Measurements from ENCODE around the gene ZDHHC20. TPM values are rescaled to one million over a fixed set of nuclear protein-coding genes. Genes with fewer than 3 reads are reported as not detected.
"Not testable (repeated sequence)": the region's sequence is repeated elsewhere in the genome, so short reads cannot be mapped to it uniquely, and the experiment has no call there.

ZDHHC20 gene
- total RNA-seq, 1 donor from 2014 or later: 54.8 TPM

DNA sequence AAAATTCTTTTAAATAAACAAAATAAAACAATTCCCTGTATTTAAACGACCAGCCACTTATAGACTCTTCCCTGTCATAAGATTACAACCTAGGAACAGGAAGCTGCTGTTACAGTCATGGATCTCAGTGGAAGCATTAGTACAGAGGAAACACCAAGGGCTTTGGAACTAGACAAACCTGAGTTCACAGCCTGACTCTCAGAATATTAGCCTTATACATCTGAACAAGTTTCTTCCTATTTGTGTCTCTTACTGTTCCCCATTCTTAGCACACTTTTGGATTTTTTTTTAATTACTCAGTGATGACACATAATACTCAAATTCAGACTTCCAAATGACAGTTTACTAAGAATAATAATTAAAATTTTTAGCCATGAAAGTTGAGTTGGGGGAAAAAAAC is 46.1 kb downstream of the ZDHHC20 start:
- Histone ChIP-seq H3K36me3 (ENCODE audit: control insufficient read depth, insufficient read depth, low read length) (peaks cover 2% of the 10 kb centered on the region), H3K4me3 (ENCODE audit: low read depth, low read length) (no peak overlapping the region), H3K27me3 (ENCODE audit: control insufficient read depth, insufficient read depth, low read length) (no peaks in the 10 kb centered on the region)
- FAIRE-seq (no peak), DNase-seq (ENCODE audit: low read depth) (peak; percentile 69)
- TF ChIP-seq CTCF (IDR thresholded peaks at IDR 0.05; ENCODE audit: insufficient read depth, low read length, severe bottlenecking): no peak

DNA sequence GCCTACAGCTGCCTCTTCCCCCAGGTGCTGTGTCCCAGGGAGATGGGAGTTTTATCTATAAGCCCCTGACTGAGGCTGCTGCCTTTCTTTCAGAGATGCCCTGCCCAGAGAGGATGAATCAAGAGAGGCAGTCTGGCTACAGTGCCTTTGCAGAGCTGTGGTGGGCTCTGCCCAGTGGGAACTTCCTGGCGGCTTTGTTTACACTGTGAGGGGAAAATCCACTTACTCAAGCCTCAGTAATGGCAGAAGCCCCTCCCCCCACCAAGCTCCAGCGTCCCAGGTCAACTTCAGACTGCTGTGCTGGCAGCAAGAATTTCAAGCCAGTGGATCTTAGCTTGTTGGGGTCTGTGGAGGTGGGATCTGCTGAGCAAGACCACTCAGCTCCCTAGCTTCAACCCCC is 48.6 kb downstream of the ZDHHC20 start:
- not testable (repeated sequence) for H3K4me3 ChIP-seq (ENCODE audit: low read depth, low read length); FAIRE-seq; H3K27me3 ChIP-seq (ENCODE audit: control insufficient read depth, insufficient read depth, low read length); DNase-seq (ENCODE audit: low read depth); H3K36me3 ChIP-seq (ENCODE audit: control insufficient read depth, insufficient read depth, low read length)

GRCh38 chr13:21405309-21405708 is 53.8 kb downstream of the ZDHHC20 start:
- DNase-seq (ENCODE audit: low read depth) (peak; percentile 13), FAIRE-seq (no peak)
- Histone ChIP-seq H3K4me3 (ENCODE audit: low read depth, low read length) (no peak overlapping the region), H3K27me3 (ENCODE audit: control insufficient read depth, insufficient read depth, low read length) (no peaks in the 10 kb centered on the region), H3K36me3 (ENCODE audit: control insufficient read depth, insufficient read depth, low read length) (no peaks in the 10 kb centered on the region)
- no peak for TF ChIP-seq CTCF (IDR thresholded peaks at IDR 0.05; ENCODE audit: insufficient read depth, low read length, severe bottlenecking)

DNA sequence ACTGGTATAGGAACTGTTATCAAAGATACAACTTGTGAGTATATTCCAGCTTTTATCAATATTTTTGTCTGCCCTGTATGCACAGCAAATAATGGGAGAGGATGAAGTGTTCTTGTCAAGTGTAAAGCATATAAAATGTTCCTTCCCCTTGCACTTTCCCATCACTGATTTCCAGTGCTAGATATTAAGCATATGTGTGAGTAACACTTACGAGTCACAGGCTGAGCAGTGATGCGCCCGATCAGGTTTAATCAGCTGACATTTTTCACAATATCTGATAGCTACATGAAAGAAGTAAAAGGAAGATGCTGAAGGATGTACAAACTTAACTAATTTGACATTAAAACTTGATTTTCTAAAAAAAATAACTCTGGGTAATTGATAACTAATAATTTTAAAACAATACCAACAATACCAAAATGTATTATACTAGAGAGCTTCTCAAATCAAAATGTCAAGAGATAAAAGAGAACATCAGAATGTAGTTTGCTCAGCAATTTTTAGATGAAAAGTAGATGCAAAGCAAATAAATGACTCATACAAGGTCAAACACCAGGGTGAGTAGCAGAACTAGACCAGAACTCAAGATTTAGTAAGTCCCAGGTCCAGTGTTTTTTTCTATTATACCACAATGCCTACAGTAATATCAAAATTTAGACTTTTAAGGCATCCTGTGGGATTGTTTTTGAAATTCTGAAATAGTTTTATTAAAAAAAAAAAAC is 56.4 kb downstream of the ZDHHC20 start:
- FAIRE-seq: no peak
- H3K4me3 ChIP-seq (ENCODE audit: low read depth, low read length): no peak overlapping the region
- DNase-seq (ENCODE audit: low read depth): peak; percentile 68
- H3K27me3 ChIP-seq (ENCODE audit: control insufficient read depth, insufficient read depth, low read length): no peaks in the 10 kb centered on the region
- no peaks in the 10 kb centered on the region for H3K36me3 ChIP-seq (ENCODE audit: control insufficient read depth, insufficient read depth, low read length)
- no peak for TF ChIP-seq CTCF (IDR thresholded peaks at IDR 0.05; ENCODE audit: insufficient read depth, low read length, severe bottlenecking)

DNA sequence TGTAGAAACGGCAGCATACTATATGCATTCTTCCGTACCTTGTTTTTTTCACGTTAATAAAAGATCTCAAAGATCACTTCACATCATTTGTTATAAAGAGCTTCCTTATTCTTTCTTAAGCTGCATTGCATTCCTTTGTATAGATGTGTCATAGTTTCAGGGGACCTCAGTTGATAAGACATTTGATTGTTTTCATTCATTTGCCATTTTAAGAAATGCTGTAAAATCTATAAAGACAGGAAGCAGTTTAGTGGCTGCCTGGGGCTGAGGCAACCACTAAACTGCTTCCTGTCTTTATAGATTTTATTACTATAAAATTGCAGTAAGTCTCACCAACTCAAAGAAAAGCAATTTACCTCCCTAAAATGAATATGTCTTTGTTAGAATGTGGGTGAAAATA is 59.4 kb downstream of the ZDHHC20 start:
- no peak for TF ChIP-seq CTCF (IDR thresholded peaks at IDR 0.05; ENCODE audit: insufficient read depth, low read length, severe bottlenecking)
- DNase-seq (ENCODE audit: low read depth): no peak
- Histone ChIP-seq H3K27me3 (ENCODE audit: control insufficient read depth, insufficient read depth, low read length) (no peaks in the 10 kb centered on the region), H3K4me3 (ENCODE audit: low read depth, low read length) (no peak overlapping the region), H3K36me3 (ENCODE audit: control insufficient read depth, insufficient read depth, low read length) (peaks cover 1% of the 10 kb centered on the region)
- FAIRE-seq: no peak

DNA sequence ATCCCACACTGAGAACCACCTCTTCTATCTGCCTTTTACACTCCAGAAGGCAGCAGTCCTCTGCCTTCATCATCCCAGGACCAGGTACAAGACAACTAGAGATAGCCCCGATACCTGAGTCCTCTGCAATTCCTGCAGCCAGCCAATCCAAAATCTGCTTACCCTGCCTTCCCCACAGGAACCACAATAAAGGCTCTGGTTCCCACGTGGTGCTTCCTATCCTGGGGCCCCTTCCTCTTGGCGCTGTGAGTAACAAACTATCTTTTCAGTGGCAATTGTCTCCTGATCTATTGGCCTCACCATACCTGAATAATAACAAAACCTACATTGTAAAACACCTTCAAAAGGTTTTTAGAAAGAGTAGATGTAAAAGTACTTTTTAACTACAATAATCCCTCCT is 63.1 kb downstream of the ZDHHC20 start:
- DNase-seq (ENCODE audit: low read depth): no peak
- FAIRE-seq: no peak
- peaks cover 3% of the 10 kb centered on the region for H3K36me3 ChIP-seq (ENCODE audit: control insufficient read depth, insufficient read depth, low read length)
- H3K4me3 ChIP-seq (ENCODE audit: low read depth, low read length): no peak overlapping the region
- no peak for TF ChIP-seq CTCF (IDR thresholded peaks at IDR 0.05; ENCODE audit: insufficient read depth, low read length, severe bottlenecking)
- no peaks in the 10 kb centered on the region for H3K27me3 ChIP-seq (ENCODE audit: control insufficient read depth, insufficient read depth, low read length)

All from bronchial epithelial cell (primary cell).